ENCODE data around the gene SCN4A.
"Not testable (repeated sequence)": the region's sequence is repeated elsewhere in the genome, so short reads cannot be mapped to it uniquely, and the experiment has no call there.

The SCN4A gene

DNA sequence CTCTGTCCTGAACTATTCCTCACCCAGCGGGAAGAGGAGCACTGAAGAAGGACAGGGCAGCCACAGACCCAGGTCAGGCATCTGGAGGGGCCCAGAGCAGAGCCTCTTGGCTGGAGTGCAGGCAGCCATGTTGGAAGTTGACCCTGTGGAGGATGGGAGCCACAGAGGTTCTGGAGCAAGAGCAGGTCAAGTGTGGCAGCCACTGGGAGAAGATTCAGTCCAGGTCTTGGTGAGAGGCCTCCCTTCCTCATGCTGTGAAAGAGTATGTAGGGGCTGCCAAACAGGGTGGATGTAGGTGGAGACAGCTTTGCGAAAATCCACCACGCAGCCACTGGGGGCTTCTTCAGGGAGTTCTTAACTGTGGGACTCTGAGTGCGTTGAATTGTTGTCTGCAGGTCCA is 40.0 kb downstream of the SCN4A start:
- DNase-seq, result no peak

GRCh38 chr17:63931981-63932561 is 40.6 kb downstream of the SCN4A start, which contains the start of gene CD79B:
Gene CD79B, minus strand, starts transcription at chr17:63932331. Its CDS starts 70 bp downstream, at chr17:63932261.
- DNase-seq, result peak; percentile 76

DNA sequence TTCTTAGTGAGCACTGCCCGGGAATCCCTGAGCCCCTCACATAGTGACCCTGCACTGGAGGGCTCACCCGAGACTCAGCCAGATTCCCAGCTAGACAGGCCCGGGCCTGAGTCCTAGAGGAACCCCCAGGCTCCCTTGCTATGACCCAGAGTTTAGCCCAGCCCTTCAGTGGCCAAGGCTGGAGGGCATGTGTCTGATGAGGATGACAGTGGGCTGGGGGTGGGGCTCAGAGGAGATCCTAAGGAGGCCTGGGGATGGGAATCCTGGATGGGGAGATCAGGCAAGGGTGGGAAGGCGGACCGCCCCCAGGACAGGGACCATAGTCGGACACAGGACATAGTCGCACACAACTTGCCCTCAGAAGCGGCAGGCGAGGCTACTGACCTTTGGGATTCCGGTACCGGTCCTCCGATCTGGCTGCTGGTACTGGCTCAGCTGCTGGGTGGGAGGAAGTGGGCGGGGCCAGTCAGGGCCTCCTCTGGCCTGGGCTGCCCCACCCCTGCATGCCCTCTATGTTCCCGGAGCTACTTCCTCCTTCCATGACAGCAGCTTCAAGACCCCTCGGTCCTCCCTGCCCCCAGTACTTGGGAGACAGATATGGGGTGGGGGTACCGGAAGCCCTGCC is 41.7 kb downstream of the SCN4A start:
- DNase-seq, result peak; percentile 77

GRCh38 chr17:63929860-63930766 is 42.6 kb downstream of the SCN4A start:
- DNase-seq, result no peak

DNA sequence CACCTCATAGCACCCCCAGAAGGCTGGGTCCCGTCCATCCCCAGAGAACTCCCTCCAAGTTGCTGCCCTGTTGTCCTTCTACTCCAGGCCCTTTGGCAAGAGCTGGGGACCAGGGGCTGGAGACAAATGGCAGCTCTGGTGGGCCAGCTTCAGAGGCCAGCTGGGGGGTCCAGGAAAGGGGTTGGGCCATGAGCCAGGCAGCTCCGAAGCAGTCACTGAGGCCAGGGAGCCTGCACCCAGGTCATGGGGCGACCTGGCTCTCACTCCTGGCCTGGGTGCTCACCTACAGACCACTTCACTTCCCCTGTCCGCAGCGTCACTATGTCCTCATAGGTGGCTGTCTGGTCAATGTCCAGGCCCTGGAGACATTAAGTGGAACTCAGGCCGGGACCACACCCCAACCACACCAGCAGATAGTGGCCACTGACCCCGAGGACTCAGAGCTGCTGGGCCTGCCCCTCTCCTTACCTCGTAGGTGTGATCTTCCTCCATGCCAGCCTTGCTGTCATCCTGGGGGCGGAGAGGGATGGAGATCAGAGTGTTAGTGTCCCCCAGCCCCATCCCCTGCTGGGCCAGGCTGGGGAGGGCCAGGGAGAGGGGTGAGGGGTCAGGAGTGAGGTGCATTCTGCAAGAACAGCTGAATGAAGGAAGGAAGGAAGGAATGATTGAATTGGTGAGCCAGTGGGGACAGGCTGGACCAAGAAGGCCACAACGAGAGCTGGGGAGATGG is 43.6 kb downstream of the SCN4A start:
- DNase-seq, result no peak

GRCh38 chr17:63928172-63928666 is 44.5 kb downstream of the SCN4A start:
- DNase-seq, result no peak

DNA sequence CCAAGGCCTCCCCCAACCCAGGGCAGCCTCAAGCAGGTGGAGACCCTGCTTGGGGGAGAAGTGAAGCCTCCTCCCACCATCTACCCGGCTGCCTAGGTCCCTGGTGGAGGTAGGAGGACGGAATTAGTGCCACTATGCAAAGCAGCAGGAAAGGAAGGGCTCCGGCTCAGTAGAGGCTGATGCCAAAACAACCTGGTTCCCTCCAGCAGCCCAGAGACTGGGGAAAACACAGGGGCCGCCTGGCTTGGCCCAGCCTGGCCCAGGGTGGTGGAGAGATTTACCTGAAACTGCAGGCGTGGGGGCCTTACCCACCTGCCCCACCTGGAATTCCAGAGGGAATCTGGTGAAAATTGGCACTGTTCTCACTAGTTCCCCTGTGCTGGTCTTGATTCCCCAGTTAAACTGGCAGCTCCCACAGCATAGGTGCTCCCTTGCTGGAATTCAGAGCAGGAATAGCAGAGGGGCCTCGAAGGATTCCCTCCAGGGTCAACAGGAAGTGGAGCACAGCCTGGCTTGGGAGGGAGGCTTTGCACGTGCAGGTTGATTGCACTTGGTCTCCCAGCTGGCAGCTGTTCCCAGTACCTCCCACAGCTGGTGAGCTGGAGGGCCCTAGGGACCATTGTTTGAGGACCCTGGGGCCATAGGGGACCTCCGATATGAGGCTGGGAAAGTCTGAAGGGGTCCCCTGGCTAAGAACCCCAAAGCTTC is 45.1 kb downstream of the SCN4A start:
- no peak for DNase-seq

GRCh38 chr17:63926164-63926563 is 46.6 kb downstream of the SCN4A start:
- DNase-seq, result no peak

DNA sequence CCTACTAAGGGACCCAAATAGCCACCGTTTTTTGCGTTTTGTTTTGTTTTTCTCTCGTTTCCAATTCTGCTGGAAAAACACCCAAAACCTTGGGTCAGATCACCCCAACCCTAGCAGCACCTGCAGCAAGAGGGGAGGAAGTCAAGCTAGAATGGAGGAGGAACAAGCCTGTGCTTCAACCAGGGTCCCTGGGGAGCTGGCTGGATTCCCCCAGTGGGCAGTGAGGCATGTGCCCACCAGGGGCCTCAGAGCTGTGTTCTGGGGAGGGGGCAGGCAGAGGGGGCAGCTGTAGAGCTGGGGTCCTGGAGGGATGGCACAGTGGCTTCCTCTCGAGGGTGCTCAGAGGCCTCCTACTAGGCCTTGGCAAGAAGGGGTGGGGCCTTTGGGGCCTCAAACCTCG is 47.1 kb downstream of the SCN4A start:
- DNase-seq, result no peak

DNA sequence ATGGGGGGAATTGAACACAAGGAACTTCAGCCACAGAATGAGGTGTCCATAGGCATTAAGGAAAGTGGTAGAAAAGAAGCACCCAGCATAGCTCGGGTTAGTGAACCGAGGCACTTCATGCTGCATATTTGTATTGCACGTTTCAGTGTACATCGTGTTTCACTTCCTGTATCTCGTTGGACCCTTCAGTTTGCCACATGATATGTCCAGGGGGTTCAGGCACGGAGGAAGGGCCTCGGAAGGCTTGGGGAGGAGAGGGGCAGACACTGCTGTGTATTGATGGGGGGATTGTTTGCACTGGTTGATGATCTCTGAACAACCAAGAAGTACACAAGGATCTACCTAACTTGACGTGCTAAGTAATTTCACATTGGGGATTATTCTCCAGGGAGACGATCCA is 50.3 kb downstream of the SCN4A start:
- DNase-seq, result not testable (repeated sequence)

- DNase-seq, result not testable (repeated sequence)
Observed at GRCh38 chr17:63920779-63921178, 51.9 kb downstream of the SCN4A start.

DNA sequence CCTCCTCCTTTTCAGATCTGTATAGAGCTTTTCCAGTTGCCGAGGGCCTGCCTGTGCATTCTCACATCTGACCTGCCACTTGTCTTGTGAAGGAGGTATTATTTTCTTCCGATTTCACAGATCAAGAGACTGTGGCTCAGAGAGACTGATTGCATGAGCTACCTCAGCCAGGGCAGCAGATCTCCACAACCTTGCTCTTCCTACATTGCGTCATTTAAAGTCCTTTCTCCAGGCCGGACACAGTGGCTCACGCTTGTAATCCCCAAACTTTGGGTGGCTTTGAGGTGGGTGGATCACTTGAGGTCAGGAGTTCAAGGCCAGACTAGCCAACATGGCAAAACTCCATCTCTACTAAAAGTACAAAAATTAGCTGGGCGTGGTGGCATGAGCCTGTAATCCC is 52.7 kb downstream of the SCN4A start:
- DNase-seq, result not testable (repeated sequence)

GRCh38 chr17:63919311-63919723 is 53.4 kb downstream of the SCN4A start:
- DNase-seq, result peak; percentile 83

- DNase-seq, result not testable (repeated sequence)
Observed at GRCh38 chr17:63918789-63919305, 53.9 kb downstream of the SCN4A start, which contains the start of gene GH1. Gene GH1, minus strand, starts transcription at chr17:63918839. Its CDS starts 63 bp downstream, at chr17:63918776.

DNA sequence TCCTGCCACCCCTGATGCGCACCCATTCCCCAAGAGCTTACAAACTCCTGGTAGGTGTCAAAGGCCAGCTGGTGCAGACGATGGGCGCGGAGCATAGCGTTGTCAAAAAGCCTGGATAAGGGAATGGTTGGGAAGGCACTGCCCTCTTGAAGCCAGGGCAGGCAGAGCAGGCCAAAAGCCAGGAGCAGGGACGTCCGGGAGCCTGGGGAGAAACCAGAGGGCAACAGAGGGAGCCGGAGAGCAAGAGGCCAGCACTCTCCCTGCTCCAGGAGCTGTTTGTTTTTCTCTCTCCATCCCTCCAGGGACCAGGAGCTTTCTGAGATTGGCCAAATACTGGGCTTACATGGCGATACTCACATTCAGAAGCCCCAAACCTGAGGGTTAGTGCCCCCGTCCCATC is 54.4 kb downstream of the SCN4A start:
- no peak for DNase-seq

GRCh38 chr17:63917646-63918045 is 55.1 kb downstream of the SCN4A start:
- no peak for DNase-seq

DNA sequence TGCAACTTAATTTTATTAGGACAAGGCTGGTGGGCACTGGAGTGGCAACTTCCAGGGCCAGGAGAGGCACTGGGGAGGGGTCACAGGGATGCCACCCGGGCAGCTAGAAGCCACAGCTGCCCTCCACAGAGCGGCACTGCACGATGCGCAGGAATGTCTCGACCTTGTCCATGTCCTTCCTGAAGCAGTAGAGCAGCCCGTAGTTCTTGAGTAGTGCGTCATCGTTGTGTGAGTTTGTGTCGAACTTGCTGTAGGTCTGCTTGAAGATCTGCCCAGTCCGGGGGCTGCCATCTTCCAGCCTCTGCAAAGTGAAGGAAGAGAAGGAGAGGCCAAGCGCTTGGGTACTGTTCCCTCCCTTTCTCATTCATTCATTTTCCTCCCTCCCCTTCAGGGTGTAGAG is 55.5 kb downstream of the SCN4A start:
- DNase-seq, result not testable (repeated sequence)

DNA sequence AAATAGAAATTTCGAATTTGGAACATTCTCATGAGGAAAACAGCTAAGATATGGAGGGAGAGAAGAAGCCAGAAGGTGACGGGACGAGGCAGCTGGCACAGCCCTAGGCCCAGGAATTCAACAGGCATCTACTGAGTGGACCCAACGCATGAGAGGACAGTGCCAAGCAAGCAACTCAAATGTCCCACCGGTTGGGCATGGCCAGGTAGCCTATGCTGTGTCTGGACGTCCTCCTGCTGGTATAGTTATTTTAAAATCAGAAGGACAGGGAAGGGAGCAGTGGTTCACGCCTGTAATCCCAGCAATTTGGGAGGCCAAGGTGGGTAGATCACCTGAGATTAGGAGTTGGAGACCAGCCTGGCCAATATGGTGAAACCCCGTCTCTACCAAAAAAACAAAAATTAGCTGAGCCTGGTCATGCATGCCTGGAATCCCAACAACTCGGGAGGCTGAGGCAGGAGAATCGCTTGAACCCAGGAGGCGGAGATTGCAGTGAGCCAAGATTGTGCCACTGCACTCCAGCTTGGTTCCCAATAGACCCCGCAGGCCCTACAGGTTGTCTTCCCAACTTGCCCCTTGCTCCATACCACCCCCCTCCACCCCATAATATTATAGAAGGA is 56.0 kb downstream of the SCN4A start:
- no peak for DNase-seq

DNA sequence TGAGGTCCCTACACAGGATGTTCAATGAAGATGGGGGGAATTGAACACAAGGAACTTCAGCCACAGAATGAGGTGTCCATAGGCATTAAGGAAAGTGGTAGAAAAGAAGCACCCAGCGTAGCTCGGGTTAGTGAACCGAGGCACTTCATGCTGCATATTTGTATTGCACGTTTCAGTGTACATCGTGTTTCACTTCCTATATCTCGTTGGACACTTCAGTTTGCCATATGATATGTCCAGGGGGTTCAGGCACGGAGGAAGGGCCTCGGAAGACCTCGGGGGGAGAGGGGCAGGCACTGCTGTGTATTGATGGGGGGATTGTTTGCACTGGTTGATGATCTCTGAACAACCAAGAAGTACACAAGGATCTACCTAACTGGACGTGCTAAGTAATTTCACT is 57.0 kb downstream of the SCN4A start:
- not testable (repeated sequence) for DNase-seq

GRCh38 chr17:63914471-63914870 is 58.2 kb downstream of the SCN4A start:
- DNase-seq, result no peak

DNA sequence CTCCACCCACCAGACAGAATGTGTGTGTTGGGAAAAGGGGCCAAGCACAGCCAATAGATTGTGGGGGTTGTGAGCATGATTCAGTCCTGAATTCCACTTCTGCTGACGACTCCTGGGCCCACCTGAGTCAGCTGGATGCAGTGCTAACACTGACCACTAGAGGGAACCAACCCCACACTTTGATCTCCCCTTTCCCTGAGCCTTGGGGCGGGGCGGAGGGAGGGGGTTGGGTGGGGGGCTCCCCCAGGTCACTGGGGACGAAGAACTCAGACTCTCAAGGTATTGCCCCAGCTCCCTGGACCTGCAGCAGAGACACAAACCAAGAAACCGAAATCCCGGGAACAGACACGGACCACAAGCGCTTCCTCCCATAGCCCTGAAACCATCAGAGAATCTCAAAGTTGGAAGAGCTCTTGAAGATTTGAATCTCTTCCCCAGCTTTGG is 61.0 kb downstream of the SCN4A start:
- DNase-seq, result peak; percentile 88
